IPS-20b (cell line): ENCODE results near the gene MYH16.
"Not testable (repeated sequence)": the region's sequence is repeated elsewhere in the genome, so short reads cannot be mapped to it uniquely, and the experiment has no call there.

ENCODE experiments used
- H3K27ac ChIP-seq: one replicate; pipeline ENCODE4 v1.5.1; 2013; ENCODE audit warnings: low read length
- H3K27me3 ChIP-seq: 2 replicates; pipeline ENCODE4 v1.6.1; 2013; ENCODE audit warnings: mild to moderate bottlenecking, low read length, inconsistent platforms; ENCODE audit not compliant: insufficient read depth
- H3K36me3 ChIP-seq: 2 replicates; pipeline ENCODE4 v1.6.1; 2013; ENCODE audit warnings: low read depth, mild to moderate bottlenecking, inconsistent platforms, low read length, moderate library complexity; ENCODE audit not compliant: insufficient read depth
- H3K4me1 ChIP-seq: 2 replicates; pipeline ENCODE4 v1.6.1; 2013; ENCODE audit warnings: mild to moderate bottlenecking, control low read depth, inconsistent platforms, low read length, moderate library complexity; ENCODE audit not compliant: insufficient read depth
- H3K4me3 ChIP-seq: 2 replicates; pipeline ENCODE4 v1.5.1; 2013; ENCODE audit warnings: mild to moderate bottlenecking, low read length, inconsistent platforms
- H3K9ac ChIP-seq: 2 replicates; pipeline ENCODE4 v1.6.1; 2013; ENCODE audit warnings: low read depth, mild to moderate bottlenecking, inconsistent platforms, low read length, moderate library complexity
- H3K9me3 ChIP-seq: 2 replicates; pipeline ENCODE4 v1.6.1; 2013; ENCODE audit warnings: mild to moderate bottlenecking, low read depth, low read length, inconsistent platforms; ENCODE audit not compliant: insufficient read depth

The MYH16 gene

GRCh38 chr7:99287779-99288534, 15.3 kb downstream of the MYH16 start:
- H3K4me1 ChIP-seq: 0 out of 2 replicates have a peak, but pooled peaks cover 3% of the 10 kb centered on the region
- H3K36me3 ChIP-seq: no peaks in the 10 kb centered on the region
- H3K9ac ChIP-seq: no peak overlapping the region
- H3K9me3 ChIP-seq: no peaks in the 10 kb centered on the region
- H3K27me3 ChIP-seq: no peaks in the 10 kb centered on the region
- H3K27ac ChIP-seq: no peak overlapping the region
- H3K4me3 ChIP-seq: no peak overlapping the region

- Histone ChIP-seq H3K9me3 (no peaks in the 10 kb centered on the region), H3K9ac (no peak overlapping the region), H3K27me3 (no peaks in the 10 kb centered on the region)
Observed at GRCh38 chr7:99289185-99289584, 16.5 kb downstream of the MYH16 start.

GRCh38 chr7:99290148-99290547, 17.5 kb downstream of the MYH16 start:
- H3K27me3 ChIP-seq, H3K36me3 ChIP-seq, H3K4me1 ChIP-seq, H3K9ac ChIP-seq, H3K4me3 ChIP-seq, H3K9me3 ChIP-seq, H3K27ac ChIP-seq: not testable (repeated sequence)

More at GRCh38 chr7:99289185-99289584, 16.5 kb downstream of the MYH16 start:
- H3K27ac ChIP-seq: no peak overlapping the region
- no peaks in the 10 kb centered on the region for H3K36me3 ChIP-seq
- H3K4me1 ChIP-seq: 0 out of 2 replicates have a peak, but pooled peaks cover 3% of the 10 kb centered on the region
- no peak overlapping the region for H3K4me3 ChIP-seq

DNA sequence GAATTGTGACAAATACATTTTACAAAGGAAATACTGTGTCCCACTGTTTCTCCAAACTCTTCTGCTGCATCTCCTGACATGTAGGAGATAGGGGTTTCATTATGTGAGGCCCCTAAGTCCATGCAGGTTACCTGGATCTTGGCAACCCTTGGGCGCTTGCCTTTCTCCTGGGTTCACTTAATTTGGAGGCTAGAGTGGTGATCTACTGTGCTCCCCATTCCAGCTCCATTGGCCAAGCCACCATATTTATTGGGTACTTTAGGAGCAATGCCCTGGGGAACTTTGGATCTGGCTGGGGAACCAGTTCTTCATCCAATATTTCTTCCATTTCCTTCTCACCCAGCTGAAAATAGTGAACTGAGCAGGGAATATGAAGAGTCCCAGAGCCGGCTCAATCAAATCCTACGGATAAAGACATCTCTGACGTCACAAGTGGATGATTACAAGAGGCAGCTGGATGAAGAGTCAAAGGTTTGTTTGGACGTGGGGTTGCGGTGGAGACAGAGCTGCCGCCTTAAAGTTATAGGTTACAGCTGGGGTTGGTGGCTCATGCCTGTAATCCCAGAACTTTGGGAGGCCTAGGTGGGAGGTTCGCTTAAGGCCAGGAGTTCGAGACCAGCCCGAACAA, 18.5 kb downstream of the MYH16 start:
- Histone ChIP-seq H3K27ac (no peak overlapping the region), H3K27me3 (no peaks in the 10 kb centered on the region), H3K36me3 (no peaks in the 10 kb centered on the region), H3K4me1 (0 out of 2 replicates have a peak, but pooled peaks cover 3% of the 10 kb centered on the region), H3K4me3 (no peak overlapping the region), H3K9ac (no peak overlapping the region), H3K9me3 (no peaks in the 10 kb centered on the region)

DNA sequence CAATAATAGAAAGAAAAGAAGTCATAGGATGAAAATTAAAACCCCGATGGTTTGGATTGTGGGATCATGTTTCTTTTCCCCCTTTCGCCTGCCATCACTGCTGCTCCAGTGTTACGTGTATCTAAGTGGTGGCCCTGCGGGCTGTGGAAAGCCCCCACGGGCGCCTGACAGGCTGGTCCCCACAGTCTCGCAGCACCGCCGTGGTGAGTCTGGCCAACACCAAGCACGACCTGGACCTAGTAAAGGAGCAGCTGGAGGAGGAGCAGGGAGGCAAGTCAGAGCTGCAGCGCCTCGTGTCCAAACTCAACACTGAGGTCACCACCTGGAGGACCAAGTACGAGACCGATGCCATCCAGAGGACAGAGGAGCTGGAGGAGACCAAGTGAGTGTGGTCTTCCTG, 19.5 kb downstream of the MYH16 start:
- Histone ChIP-seq H3K9ac (no peak overlapping the region), H3K27me3 (no peaks in the 10 kb centered on the region), H3K36me3 (no peaks in the 10 kb centered on the region), H3K4me1 (0 out of 2 replicates have a peak, but pooled peaks cover 3% of the 10 kb centered on the region), H3K27ac (no peak overlapping the region), H3K4me3 (no peak overlapping the region), H3K9me3 (no peaks in the 10 kb centered on the region)

DNA sequence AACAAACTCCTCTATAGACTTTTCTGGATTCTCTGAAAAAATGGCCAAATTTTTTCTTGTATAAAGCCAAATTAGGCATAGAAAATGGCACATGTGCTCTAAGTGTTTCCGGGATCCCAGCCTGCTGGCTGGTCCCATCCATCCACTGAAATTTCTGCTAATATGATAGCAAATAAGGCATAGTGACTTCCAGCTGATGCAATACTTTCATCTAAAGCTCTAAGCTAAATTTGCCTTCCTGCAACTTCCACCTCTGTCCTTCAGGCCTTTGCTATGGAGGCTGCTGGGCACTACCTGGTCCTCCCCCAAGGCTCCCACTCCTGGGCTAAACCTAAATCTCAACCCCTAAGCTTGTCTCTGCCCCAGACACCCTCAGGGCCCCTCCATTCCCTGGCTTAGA, 20.5 kb downstream of the MYH16 start:
- Histone ChIP-seq H3K4me1 (0 out of 2 replicates have a peak, but pooled peaks cover 3% of the 10 kb centered on the region), H3K9me3 (no peaks in the 10 kb centered on the region), H3K27ac (no peak overlapping the region), H3K9ac (no peak overlapping the region), H3K36me3 (no peaks in the 10 kb centered on the region), H3K27me3 (no peaks in the 10 kb centered on the region), H3K4me3 (no peak overlapping the region)

DNA sequence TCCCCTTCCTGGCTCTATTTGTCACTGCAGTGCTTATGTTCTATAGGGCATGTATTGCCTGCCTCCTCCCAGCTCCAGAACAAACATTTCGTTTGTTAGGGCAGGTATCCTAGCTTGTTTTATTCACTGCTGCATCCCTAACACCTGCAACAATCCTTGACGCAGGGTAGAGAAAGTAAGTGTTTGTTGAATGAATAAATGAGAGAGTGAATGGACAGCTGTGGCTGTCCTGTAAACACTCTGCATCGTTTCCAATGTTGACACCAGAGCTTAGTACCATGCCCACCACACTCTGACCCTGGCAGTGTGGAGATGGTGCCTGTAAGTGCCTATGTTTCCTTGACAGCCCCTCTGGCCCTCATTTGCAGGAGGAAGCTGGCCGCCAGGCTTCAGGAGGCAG, 21.0 kb downstream of the MYH16 start:
- H3K27me3 ChIP-seq: no peaks in the 10 kb centered on the region
- H3K9me3 ChIP-seq: no peaks in the 10 kb centered on the region
- 0 out of 2 replicates have a peak, but pooled peaks cover 3% of the 10 kb centered on the region for H3K4me1 ChIP-seq
- H3K36me3 ChIP-seq: no peaks in the 10 kb centered on the region
- H3K4me3 ChIP-seq: no peak overlapping the region
- no peak overlapping the region for H3K27ac ChIP-seq
- H3K9ac ChIP-seq: no peak overlapping the region

GRCh38 chr7:99296471-99296870, 23.8 kb downstream of the MYH16 start:
- Histone ChIP-seq H3K9ac (no peak overlapping the region), H3K4me1 (no peaks in the 10 kb centered on the region), H3K27ac (no peak overlapping the region), H3K9me3 (no peaks in the 10 kb centered on the region), H3K4me3 (no peak overlapping the region), H3K27me3 (no peaks in the 10 kb centered on the region), H3K36me3 (no peaks in the 10 kb centered on the region)

DNA sequence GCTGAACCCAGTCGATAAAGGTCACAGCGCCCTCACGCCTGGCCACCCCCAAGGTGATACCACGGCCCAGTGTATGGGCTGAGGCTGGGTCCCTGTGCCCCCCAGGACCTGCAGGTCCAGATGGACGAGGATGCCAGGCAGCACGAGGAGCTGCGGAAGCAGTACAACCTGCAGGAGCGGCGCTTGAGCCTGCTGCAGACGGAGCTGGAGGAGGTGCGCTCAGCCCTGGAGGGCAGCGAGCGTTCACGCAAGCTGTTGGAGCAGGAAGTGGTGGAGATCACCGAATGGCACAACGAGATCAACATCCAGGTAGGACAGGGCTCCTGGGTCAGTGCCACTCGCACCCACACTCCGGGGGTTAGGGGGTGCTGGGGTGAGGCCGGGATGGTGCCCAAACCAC, 28.9 kb downstream of the MYH16 start:
- Histone ChIP-seq H3K27me3 (no peaks in the 10 kb centered on the region), H3K36me3 (no peaks in the 10 kb centered on the region), H3K9ac (no peak overlapping the region; the same call in 1 of the 2 replicates), H3K4me3 (no peak overlapping the region), H3K27ac (no peak overlapping the region), H3K9me3 (no peaks in the 10 kb centered on the region), H3K4me1 (no peaks in the 10 kb centered on the region)

DNA sequence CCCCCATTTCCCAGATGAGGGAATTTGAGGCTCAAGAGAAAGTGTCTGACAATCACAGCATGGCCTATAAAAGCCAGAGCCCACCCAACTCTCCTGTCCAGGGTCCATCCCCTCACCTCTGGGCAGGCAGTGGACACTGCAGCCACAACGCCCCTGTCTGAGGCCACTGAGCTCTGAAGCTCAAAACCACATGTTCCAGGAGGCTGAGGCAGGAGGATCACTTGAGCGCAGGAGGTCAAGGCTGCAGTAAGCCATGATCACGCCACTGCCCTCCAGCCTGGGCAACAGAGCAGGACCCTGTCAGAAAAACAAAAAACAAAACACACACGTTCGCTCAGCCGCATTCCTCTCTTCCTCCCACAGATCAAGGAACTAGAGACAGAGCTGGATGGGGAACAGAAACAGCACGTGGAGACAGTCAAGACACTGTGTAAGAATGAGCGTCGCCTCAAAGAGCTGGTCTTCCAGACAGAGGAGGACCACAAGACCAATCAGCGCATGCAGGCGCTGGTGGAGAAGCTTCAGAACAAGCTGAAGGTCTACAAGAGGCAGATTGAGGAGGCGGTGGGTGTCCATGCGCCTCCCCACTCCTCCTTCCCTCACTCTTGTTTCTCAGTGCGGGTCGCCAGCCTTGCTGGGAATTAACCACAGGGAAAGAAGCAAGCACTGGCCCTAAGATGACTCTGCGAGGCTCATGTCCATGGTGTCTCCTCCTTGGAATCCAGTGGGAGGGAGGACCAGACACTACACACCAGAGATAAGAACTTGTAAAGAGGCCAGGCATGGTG, 33.0 kb downstream of the MYH16 start:
- Histone ChIP-seq H3K27ac (no peak overlapping the region), H3K4me1 (no peaks in the 10 kb centered on the region), H3K27me3 (no peaks in the 10 kb centered on the region), H3K4me3 (no peak overlapping the region), H3K36me3 (no peaks in the 10 kb centered on the region), H3K9me3 (no peaks in the 10 kb centered on the region), H3K9ac (no peak overlapping the region)

DNA sequence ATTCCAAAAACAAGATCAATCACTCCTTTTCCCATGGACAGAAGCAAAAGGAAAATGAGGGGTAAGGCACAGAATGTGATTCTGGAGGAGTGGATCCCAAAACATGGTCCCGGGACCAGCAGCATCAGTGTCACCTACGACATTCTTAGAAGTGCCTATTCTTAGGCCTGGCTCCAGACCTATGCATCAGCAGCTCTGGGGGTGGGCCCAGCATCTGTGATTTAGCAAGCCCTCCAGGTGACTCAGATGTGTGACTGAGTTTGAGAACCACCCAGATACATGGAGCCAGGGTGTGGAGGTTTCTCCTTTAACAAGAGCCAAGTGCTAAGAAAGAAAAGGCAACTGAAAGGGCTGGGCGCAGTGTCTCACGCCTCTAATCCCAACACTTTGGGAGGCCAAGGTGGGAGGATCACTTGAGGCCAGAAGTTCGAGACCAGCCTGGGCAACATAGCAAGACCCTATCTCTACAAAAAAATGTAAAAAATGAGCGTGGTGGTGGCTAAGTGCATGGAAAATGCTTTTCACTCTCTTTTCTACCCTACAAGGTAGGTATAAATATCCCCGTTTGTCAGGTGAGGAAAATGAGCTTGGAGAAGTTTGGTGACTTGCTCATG, 35.9 kb downstream of the MYH16 start:
- no peaks in the 10 kb centered on the region for H3K36me3 ChIP-seq
- H3K4me3 ChIP-seq: no peak overlapping the region
- no peak overlapping the region for H3K27ac ChIP-seq

More for the DNA sequence above, 35.9 kb downstream of the MYH16 start:
- H3K9ac ChIP-seq: no peak overlapping the region
- H3K4me1 ChIP-seq: no peaks in the 10 kb centered on the region
- no peaks in the 10 kb centered on the region for H3K9me3 ChIP-seq
- no peaks in the 10 kb centered on the region for H3K27me3 ChIP-seq
